HG03442 (cell line): ENCODE data around the gene CHD6.

ENCODE experiments used
- ATAC-seq: cut with Tn5 transposase; IDR thresholded peaks from one replicate; pipeline ENCODE4 v1.9.1; 2021; ENCODE audit warnings: mild to moderate bottlenecking, moderate library complexity; ENCODE audit not compliant: unreplicated experiment

CHD6 gene

GRCh38 chr20:41357424-41358163 lies 260.6 kb downstream of the CHD6 start:
- no peak for ATAC-seq

- no peak for ATAC-seq
These were observed 261.2 kb downstream of the CHD6 start for GRCh38 chr20:41356951-41357350.

- no peak for ATAC-seq
These were observed 262.5 kb downstream of the CHD6 start for GRCh38 chr20:41355598-41356203.

- ATAC-seq: no peak
These were observed 263.0 kb downstream of the CHD6 start for GRCh38 chr20:41355192-41355591.

GRCh38 chr20:41353530-41353929 lies 264.6 kb downstream of the CHD6 start:
- no peak for ATAC-seq

GRCh38 chr20:41352666-41353065 lies 265.5 kb downstream of the CHD6 start:
- no peak for ATAC-seq

GRCh38 chr20:41352106-41352505 lies 266.1 kb downstream of the CHD6 start:
- ATAC-seq: no peak
